HG03460 (cell line): ENCODE data around the gene SGPP2.
A peak's percentile ranks its signal among the peaks of the same experiment; 100 is the strongest.

Source experiments
- ATAC-seq: cut with Tn5 transposase; IDR thresholded peaks from one replicate; pipeline ENCODE4 v1.9.1; 2021; ENCODE audit not compliant: unreplicated experiment

The SGPP2 gene

DNA sequence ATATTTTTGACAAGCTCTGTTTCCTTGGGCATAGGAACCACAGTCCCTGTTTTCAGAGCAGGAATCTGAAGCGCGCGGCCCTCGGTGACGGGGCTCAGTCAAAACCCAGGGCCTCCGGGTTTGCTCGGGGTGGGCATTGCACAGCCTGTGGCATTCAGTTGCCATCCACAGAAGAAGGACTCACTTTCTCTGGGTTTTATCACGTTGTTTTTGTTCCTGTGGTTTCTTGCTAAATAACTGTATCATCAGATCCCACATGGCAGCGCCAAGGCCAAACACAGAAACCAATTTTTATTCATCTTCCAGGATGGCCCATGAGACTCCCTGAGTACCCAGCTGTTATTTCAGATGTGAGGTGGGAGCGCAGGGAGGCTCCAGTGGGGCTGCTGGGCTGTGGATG lies 35.6 kb downstream of the SGPP2 start:
- no peak for ATAC-seq

- ATAC-seq, result no peak
Measured at GRCh38 chr2:222465746-222466145, 41.4 kb downstream of the SGPP2 start.

DNA sequence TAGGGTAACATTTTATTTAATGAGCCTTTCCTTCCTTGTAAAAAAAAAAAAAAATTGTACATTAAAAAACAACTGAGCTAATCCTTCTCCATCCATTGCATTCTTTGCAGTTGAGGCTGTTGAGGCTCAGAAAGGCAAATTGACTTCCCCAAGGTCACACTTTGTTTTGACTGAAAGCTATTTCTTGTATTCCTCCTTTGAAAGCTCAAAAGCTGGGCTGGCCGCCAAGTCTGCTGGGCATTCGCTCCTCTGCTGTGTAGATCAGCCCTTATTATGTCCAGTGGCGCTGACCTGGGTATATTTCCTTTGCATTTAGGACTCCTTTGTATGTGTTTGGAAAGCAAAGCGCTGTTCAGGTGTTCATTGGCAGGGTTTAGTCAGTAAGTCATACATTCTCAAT lies 44.0 kb downstream of the SGPP2 start:
- no peak for ATAC-seq

DNA sequence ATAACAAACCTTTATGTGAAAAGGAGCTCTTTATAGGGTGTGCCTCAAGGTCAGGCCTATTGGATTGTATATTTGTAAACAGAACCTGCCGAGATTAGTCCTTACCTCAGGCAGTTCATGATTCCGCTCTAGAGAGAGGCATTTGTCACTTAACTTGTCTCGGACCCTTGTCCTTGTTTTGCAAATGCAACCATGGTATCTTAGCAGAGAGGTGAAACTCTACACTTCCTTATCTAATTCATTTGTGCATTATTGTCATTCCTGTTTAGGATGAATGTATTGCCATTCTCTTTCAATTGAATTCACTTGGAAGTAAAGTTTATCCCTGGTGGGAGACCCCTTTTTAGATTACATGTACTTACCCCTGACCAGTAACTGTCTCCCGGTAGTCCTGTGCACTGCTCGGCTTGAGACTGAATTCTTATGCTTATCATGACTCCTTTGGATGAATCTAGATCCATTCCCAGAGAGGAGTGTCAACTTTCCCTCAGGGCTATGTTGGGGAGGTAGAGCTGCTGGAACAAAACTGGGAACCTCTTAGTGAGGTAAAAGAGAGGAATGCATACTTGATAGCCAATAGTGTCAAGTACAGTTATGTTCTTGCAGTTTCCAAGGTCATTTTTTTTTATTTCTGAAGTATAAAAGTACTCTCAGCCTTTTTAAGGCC lies 46.6 kb downstream of the SGPP2 start:
- ATAC-seq, result no peak

DNA sequence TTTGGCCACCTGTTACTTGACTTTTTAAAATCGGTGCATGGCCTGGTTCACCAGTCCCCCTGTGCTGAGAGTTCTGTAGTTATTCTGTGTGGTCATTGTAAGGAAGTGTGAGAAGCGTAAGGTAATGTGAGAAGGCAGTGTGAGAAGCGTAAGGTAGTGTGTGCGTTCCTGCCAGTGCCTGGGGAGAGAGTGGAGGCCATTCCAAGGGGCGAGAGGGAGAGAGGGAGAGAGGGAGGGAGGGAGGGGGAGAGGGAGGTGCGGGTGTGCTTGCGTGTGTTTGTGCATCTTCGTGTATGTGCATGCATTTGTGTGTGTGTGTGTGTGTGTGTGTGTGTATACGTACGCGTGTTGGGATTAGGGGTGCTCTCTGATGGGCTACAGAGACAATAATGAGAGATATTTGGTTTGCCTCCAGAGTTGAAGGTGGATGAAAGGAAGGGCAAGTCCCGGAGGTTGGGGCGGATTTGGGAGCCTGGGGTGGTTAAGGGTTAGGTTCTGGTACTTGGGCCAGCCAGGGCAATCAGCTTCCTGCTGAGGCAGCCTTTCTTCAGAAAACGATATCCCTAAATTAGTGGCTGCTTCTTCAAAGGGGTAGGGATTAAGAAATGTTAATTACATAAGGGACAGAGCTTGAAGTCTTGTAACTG lies 53.7 kb downstream of the SGPP2 start:
- no peak for ATAC-seq

- ATAC-seq, result no peak
Measured at GRCh38 chr2:222479859-222480258, 55.5 kb downstream of the SGPP2 start.

GRCh38 chr2:222480497-222480896 lies 56.2 kb downstream of the SGPP2 start:
- ATAC-seq, result no peak

GRCh38 chr2:222481941-222482340 lies 57.6 kb downstream of the SGPP2 start:
- no peak for ATAC-seq

DNA sequence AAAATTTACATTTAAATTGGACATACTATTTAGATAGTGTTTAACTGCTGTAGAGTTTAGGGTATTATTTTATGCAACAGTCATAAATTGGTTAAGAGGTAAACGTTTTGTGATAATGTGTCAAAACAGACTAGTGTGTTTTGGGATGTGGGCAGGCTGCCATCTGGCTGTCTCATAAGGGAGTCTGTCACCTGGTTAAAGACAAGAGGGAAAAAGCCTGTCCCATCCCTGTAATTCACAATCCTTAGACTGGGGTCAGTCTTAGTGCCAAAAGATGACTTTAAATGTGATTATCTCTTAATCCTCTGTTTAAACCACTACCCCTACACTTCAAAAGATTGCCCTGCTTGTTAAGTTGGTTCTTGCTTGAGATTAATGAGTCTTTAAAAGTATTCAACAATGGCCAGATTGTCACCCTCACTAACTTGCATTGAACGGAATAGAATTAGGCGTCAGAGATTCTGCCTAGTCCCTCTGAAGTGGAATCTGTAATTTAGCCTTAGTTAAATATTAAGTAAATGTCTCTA lies 59.2 kb downstream of the SGPP2 start:
- ATAC-seq, result peak; percentile 40

GRCh38 chr2:222485367-222486211 lies 61.2 kb downstream of the SGPP2 start:
- ATAC-seq, result no peak

- no peak for ATAC-seq
Measured at GRCh38 chr2:222490131-222490530, 65.8 kb downstream of the SGPP2 start.

DNA sequence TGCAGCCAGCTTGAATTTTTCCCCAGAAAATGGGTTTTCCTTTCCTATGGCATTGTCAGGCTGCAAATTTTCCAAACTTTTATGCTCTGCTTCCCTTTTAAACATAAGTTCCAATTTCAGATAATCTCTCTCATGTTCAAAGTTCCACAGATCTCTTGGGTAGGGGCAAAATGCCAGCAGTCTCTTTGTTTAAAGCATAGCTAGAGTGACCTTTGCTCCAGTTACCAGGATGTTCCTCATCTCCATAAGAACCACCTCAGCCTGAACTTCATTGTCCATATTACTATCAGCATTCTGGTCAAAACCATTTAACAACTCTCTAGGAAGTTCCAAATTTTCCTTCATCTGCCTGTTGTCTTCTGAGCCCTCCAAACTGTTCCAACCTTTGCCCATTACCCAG lies 68.3 kb downstream of the SGPP2 start:
- no peak for ATAC-seq

DNA sequence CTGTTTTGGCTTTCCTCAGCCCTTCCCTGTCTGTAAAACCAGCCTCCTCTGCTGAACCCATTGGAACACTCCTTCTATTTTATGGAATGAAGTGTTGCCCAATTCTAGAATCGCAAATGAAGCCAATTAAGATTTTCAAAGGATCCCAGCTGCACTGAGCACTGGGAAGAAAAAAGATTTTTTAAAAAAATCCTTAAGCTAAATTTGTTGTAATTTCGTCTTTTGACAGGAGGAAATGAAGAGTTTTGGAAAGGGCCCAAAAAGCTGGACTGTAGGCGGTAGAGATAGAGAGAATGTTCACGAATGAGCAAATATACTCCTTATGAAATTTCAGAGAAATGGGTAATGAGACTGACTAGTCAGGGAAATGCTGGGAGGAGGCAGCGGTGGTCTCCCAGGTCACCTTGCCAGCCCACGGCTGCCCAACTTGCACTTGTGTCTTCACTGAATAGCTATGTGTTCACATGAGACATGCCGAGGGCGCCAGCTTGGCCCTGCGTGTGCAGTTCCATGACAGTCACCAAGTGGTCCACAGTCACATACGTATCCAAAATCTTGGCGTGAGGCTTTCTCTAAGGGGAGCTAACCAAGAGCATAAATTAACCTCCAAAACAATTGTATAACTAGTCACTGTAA lies 69.9 kb downstream of the SGPP2 start:
- ATAC-seq, result no peak

GRCh38 chr2:222495388-222495787 lies 71.0 kb downstream of the SGPP2 start:
- no peak for ATAC-seq

- ATAC-seq, result no peak
Measured at GRCh38 chr2:222499226-222499625, 74.9 kb downstream of the SGPP2 start.

- no peak for ATAC-seq
Measured at GRCh38 chr2:222504191-222504590, 79.8 kb downstream of the SGPP2 start.

- ATAC-seq, result peak; percentile 98
Measured at GRCh38 chr2:222504719-222505118, 80.4 kb downstream of the SGPP2 start.

DNA sequence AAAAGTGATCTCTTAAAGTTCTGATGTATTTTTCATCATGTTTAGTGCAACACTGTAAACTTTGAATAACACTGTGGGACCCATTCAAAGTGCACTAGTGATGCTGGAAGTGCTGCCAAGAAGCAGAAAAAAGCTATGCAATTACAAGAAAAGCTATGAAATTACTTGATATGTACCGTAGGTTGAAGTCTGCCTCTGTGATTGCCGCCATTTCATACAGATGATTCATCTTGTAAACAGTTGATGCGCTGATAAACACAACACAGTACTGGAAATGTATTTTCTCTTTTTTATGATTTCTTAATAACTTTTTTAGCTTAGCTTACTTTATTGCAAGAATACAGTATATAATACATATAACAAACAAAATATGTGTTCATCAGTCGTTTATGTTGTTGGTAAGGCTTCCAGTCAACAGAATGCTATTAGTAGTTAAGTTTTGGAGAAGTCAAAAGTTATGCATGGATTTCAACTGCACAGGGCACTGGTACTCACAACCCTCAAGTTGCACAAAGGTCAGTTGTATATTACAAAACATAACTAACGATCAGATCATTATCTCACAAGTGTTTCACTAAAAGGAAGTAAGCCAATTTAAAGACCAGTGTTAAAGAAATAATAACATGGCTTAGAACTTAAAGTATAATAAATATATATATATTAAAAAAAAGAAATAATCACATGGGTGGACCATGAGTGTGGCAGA lies 82.0 kb downstream of the SGPP2 start:
- no peak for ATAC-seq

- no peak for ATAC-seq
Measured at GRCh38 chr2:222514901-222515300, 90.6 kb downstream of the SGPP2 start.

- no peak for ATAC-seq
Measured at GRCh38 chr2:222518570-222519381, 94.4 kb downstream of the SGPP2 start.
